H1 (cell line): Measurements from ENCODE around the gene DENND11. TPM values are rescaled to one million over a fixed set of nuclear protein-coding genes. Genes with fewer than 3 reads are reported as not detected.

ENCODE experiments used
- CTCF ChIA-PET: fragments of 300-600 bp; sonication (Branson Sonifier 250); formaldehyde crosslinking; loops from one replicate; lab custom pipeline; 2021; ENCODE audit not compliant: partially characterized antibody; lab: Charles Lee
- POLR2A ChIA-PET: fragments of 300-600 bp; sonication (Branson Sonifier 250); formaldehyde crosslinking; loops from one replicate; lab custom pipeline; 2021; ENCODE audit warnings: inconsistent platforms; ENCODE audit not compliant: partially characterized antibody; lab: Charles Lee
- DNase-seq, 2 experiments: peaks; one replicate each; pipeline versions ENCODE4 v3.0.0 to v3.0.0-alpha.2; 2010 to 2022; ENCODE audit warnings: low spot score in 2 of 2, low read depth in 1 of 2, mixed read lengths in 1 of 2
- FAIRE-seq: peaks from 2 replicates; lab custom pipeline; 2011; peaks lifted over from hg19 to GRCh38; lab: Jason Lieb, UNC
- H2AFZ ChIP-seq: 2 replicates; pipeline ENCODE4 v1.8.1; 2012; ENCODE audit warnings: low read length, inconsistent platforms
- H2AK5ac ChIP-seq: 2 replicates; pipeline ENCODE4 v1.6.1; 2013; ENCODE audit warnings: low read depth, low read length
- H2BK120ac ChIP-seq: replicated peaks from 2 replicates; pipeline ENCODE3; 2013; ENCODE audit warnings: low read depth, low read length, inconsistent platforms
- H2BK12ac ChIP-seq: 2 replicates; pipeline ENCODE4 v1.6.1; 2013; ENCODE audit warnings: low read depth, low read length
- H2BK15ac ChIP-seq: 2 replicates; pipeline ENCODE4 v1.6.1; 2013; ENCODE audit warnings: low read length
- H2BK20ac ChIP-seq: 2 replicates; pipeline ENCODE4 v1.6.1; 2013; ENCODE audit warnings: low read length
- H2BK5ac ChIP-seq: 2 replicates; pipeline ENCODE4 v1.6.1; 2013; ENCODE audit warnings: low read depth, low read length
- H3K14ac ChIP-seq: 2 replicates; pipeline ENCODE4 v1.6.1; 2013; ENCODE audit warnings: inconsistent platforms; ENCODE audit not compliant: insufficient read length
- H3K18ac ChIP-seq: 2 replicates; pipeline ENCODE4 v1.6.1; 2013; ENCODE audit warnings: low read length; ENCODE audit errors: extremely low read depth
- H3K23ac ChIP-seq: 2 replicates; pipeline ENCODE4 v1.6.1; 2013; ENCODE audit warnings: inconsistent platforms; ENCODE audit not compliant: insufficient read length
- H3K23me2 ChIP-seq: 2 replicates; pipeline ENCODE4 v1.6.1; 2013; ENCODE audit warnings: low read depth, low read length
- H3K27ac ChIP-seq: 2 replicates; pipeline ENCODE4 v1.6.1; 2011; ENCODE audit warnings: low read depth, low read length, inconsistent platforms
- H3K27me3 ChIP-seq, 4 experiments: replicated peaks in 1 of 4; 1 replicate in 1 of 4; 2 replicates in 3 of 4; pipeline versions ENCODE4 v1.6.1 to v1.8.1; 2011 to 2013; ENCODE audit warnings: low read length in 3 of 4, mild to moderate bottlenecking in 3 of 4, inconsistent platforms in 2 of 4, mixed read lengths in 2 of 4, moderate library complexity in 1 of 4; ENCODE audit not compliant: control insufficient read depth in 3 of 4, insufficient read depth in 3 of 4; ENCODE audit errors: extremely low read depth in 1 of 4
- H3K36me3 ChIP-seq, 4 experiments: 2 replicates each; pipeline versions ENCODE4 v1.6.1 to v1.8.1; 2011 to 2013; ENCODE audit warnings: mild to moderate bottlenecking in 4 of 4, low read length in 3 of 4, moderate library complexity in 2 of 4, control low read depth in 1 of 4, inconsistent platforms in 1 of 4; ENCODE audit not compliant: insufficient read depth in 4 of 4, control insufficient read depth in 2 of 4
- H3K4ac ChIP-seq: replicated peaks from 2 replicates; pipeline ENCODE3; 2013; ENCODE audit warnings: low read length, low read depth, mixed read lengths, inconsistent platforms; ENCODE audit not compliant: insufficient read length
- H3K4me1 ChIP-seq, 4 experiments: replicated peaks in 1 of 4; 1 replicate in 1 of 4; 2 replicates in 3 of 4; pipeline versions ENCODE4 v1.6.1 to v1.8.1; 2011 to 2013; ENCODE audit warnings: low read length in 3 of 4, inconsistent platforms in 2 of 4, mixed read lengths in 1 of 4; ENCODE audit not compliant: insufficient read depth in 4 of 4, control insufficient read depth in 3 of 4
- H3K4me2 ChIP-seq, 2 experiments: 2 replicates each; pipeline versions ENCODE4 v1.6.1 to v1.8.1; 2011 to 2013; ENCODE audit warnings: low read depth in 2 of 2, low read length in 2 of 2, control low read depth in 1 of 2, inconsistent platforms in 1 of 2, mild to moderate bottlenecking in 1 of 2; ENCODE audit not compliant: insufficient read depth in 1 of 2
- H3K4me3 ChIP-seq, 4 experiments: fragments of 200-600, 300-600 bp in 1 of 4; sonication (generic), shearing (Covaris generic), sonication (Bioruptor Twin) in 1 of 4; 2 replicates each; pipeline versions ENCODE4 v1.5.1 to v1.8.1; 2011 to 2016; ENCODE audit warnings: low read length in 4 of 4, low read depth in 3 of 4, control low read depth in 2 of 4, inconsistent platforms in 2 of 4, mild to moderate bottlenecking in 2 of 4, mixed read lengths in 1 of 4, moderate library complexity in 1 of 4; ENCODE audit not compliant: insufficient read depth in 2 of 4; ENCODE audit errors: extremely low read depth in 1 of 4
- H3K56ac ChIP-seq: replicated peaks from 2 replicates; pipeline ENCODE3; 2013; ENCODE audit warnings: low read depth, mild to moderate bottlenecking, mixed read lengths, low read length, inconsistent platforms; ENCODE audit not compliant: insufficient read length
- H3K79me1 ChIP-seq: 2 replicates; pipeline ENCODE4 v1.6.1; 2013; ENCODE audit warnings: low read depth, low read length, control low read depth
- H3K79me2 ChIP-seq, 2 experiments: 2 replicates each; pipeline versions ENCODE4 v1.6.1 to v1.8.1; 2012 to 2013; ENCODE audit warnings: low read length in 2 of 2, mild to moderate bottlenecking in 2 of 2, inconsistent platforms in 1 of 2; ENCODE audit not compliant: insufficient read depth in 2 of 2, control insufficient read depth in 1 of 2
- H3K9ac ChIP-seq, 4 experiments: replicated peaks in 1 of 4; 1 replicate in 1 of 4; 2 replicates in 3 of 4; pipeline versions ENCODE4 v1.6.1 to v1.8.1; 2011 to 2013; ENCODE audit warnings: low read depth in 3 of 4, low read length in 3 of 4, control low read depth in 2 of 4, mild to moderate bottlenecking in 2 of 4, moderate library complexity in 2 of 4, inconsistent platforms in 1 of 4; ENCODE audit errors: extremely low read depth in 1 of 4
- H3K9me3 ChIP-seq, 2 experiments: 2 replicates each; pipeline versions ENCODE4 v1.6.1 to v1.8.1; 2012 to 2013; ENCODE audit warnings: mild to moderate bottlenecking in 2 of 2, moderate library complexity in 2 of 2, control low read depth in 1 of 2, inconsistent platforms in 1 of 2, low read depth in 1 of 2, low read length in 1 of 2, mixed read lengths in 1 of 2; ENCODE audit not compliant: insufficient read depth in 2 of 2
- H4K20me1 ChIP-seq, 2 experiments: replicated peaks in 1 of 2; 2 replicates each; pipeline versions ENCODE3 to v1.8.1; 2011 to 2013; ENCODE audit warnings: inconsistent platforms in 2 of 2, low read length in 2 of 2, mild to moderate bottlenecking in 1 of 2; ENCODE audit not compliant: insufficient read depth in 2 of 2, control insufficient read depth in 1 of 2
- H4K5ac ChIP-seq: 2 replicates; pipeline ENCODE4 v1.6.1; 2013; ENCODE audit warnings: low read length, low read depth, mixed read lengths, inconsistent platforms; ENCODE audit not compliant: insufficient read length
- H4K8ac ChIP-seq: 2 replicates; pipeline ENCODE4 v1.8.0; 2013; ENCODE audit warnings: mild to moderate bottlenecking, moderate library complexity, low read length, inconsistent platforms; ENCODE audit not compliant: insufficient read depth; ENCODE audit errors: extremely low read depth
- H4K91ac ChIP-seq: replicated peaks from 2 replicates; pipeline ENCODE3; 2013; ENCODE audit warnings: low read length, mixed read lengths, inconsistent platforms; ENCODE audit not compliant: insufficient read length
- NRF1 ChIP-seq: IDR thresholded peaks from 2 replicates; pipeline ENCODE4 v1.6.1; 2011; ENCODE audit warnings: mild to moderate bottlenecking, low read depth, low read length, improper control_type of control experiment
- ZNF274 ChIP-seq: IDR thresholded peaks from 2 replicates; pipeline ENCODE4 v1.7.0; 2012; ENCODE audit warnings: low read length, borderline replicate concordance; ENCODE audit errors: extremely low read depth
- WGBS, 2 experiments: shearing (Covaris generic) in 1 of 2; methylation state at CpG; one replicate each; pipeline versions ENCODE4 v1.1.6 to v1.1.7; 2013 to 2015; ENCODE audit warnings: low lambda C conversion rate in 2 of 2, mixed read lengths in 2 of 2, inconsistent platforms in 1 of 2, low coverage in 1 of 2, missing lambda C conversion rate in 1 of 2; ENCODE audit not compliant: insufficient replicate concordance in 2 of 2, insufficient coverage in 1 of 2, insufficient read length in 1 of 2; ENCODE audit errors: extremely low coverage in 1 of 2, missing lambda C conversion rate in 1 of 2; 5-methylcytosine and 5-hydroxymethylcytosine counted together
- polyA plus RNA-seq, 7 experiments: library from polyadenylated mRNA; depleted of rRNA in 3 of 7; stranded (reverse) in 5 of 7; unstranded in 2 of 7; fragments of >200 nt in 5 of 7; fragments of 200-250 nt in 2 of 7; gene quantifications; 1 replicate in 5 of 7; 2 replicates in 1 of 7; 4 replicates in 1 of 7; pipeline versions ENCODE4 v1.2.1 to v1.2.3, GENCODE V29; 2011 to 2013; ENCODE audit warnings: missing spikeins in 2 of 7, mixed read lengths in 2 of 7
- total RNA-seq: library from RNA; stranded (reverse); fragmentation: NEBNext Ultra II Directional; extraction: Animal tissue kit (Norgen Biotek cat#: 25700); gene quantifications from 2 replicates; pipeline ENCODE4 v1.2.1, GENCODE V29; 2021

Gene DENND11
- total and polyA plus RNA-seq, 2 of the 8 experiments (the other 6 are each of a cell fraction or from before 2014, with no cell fraction given) = 8.0 to 26.8 TPM

DNA sequence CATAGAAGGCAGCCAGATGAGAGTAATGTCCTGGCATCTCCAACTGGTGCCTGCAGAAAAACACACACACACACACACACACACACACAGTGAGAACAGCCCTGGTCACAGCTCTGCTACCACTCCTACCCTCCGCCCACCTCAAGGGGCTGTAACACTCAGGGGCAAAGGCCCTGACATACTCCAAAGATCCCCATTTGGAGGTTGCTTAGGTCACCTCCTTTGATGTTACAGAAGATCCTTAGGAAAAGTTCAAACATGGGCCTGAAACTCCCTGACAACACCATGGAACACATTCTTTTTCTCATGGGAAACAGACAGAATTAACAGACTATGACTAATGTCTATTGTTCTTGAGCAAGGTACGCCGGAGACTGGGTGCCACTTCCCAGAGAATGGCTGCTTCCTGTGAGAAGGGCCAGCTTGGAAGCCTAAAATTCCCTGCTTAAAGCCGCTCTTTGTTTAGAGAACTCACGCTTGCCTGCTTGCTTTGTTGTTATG, 27.7 kb downstream of the DENND11 start:
- ChIA-PET CTCF (interaction anchor here (0.9 to 5.1 kb wide), 16 partner anchors 8 to 198 kb away, joined by 3 to 62 read pairs (median 4); partner anchors contain the start of genes DENND11 and WEE2), POLR2A (interaction anchor here (1.2 to 1.5 kb wide), 2 partner anchors 11 to 26 kb away, joined by 4 to 5 read pairs; no protein-coding TSS in a partner anchor)
- Histone ChIP-seq H3K36me3 (peaks cover 0 to 15% (median 5%) of the 10 kb centered on the region in 4 experiments; a peak in 5 of 8 replicates), H3K79me1 (no peaks in the 10 kb centered on the region), H3K4me3 (no peak overlapping the region), H3K4ac (no peak overlapping the region), H3K14ac (no peak overlapping the region), H2BK12ac (0 out of 2 replicates have a peak overlapping the region, but pooled peaks have one; percentile 20), H3K9ac (no peak overlapping the region), H4K8ac (no peak overlapping the region), H3K23ac (no peak overlapping the region), H3K27ac (no peak overlapping the region), H2AFZ (no peak overlapping the region), H3K23me2 (no peaks in the 10 kb centered on the region), H3K27me3 (no peaks in the 10 kb centered on the region), H2BK20ac (no peak overlapping the region), H3K9me3 (peaks cover 0 to 3% of the 10 kb centered on the region in 2 experiments; a peak in 1 of 4 replicates), H4K5ac (no peak overlapping the region), H2AK5ac (no peak overlapping the region; the same call in 1 of the 2 replicates), H3K79me2 (no peaks in the 10 kb centered on the region), H3K18ac (no peak overlapping the region), H4K20me1 (peaks cover 0 to 2% of the 10 kb centered on the region in 2 experiments), H2BK5ac (no peak overlapping the region; the same call in 1 of the 2 replicates), H3K4me1 (no peaks in the 10 kb centered on the region; a peak in 1 of 7 replicates), H3K56ac (no peak overlapping the region), H3K4me2 (no peak overlapping the region), H2BK15ac (no peak overlapping the region), H4K91ac (no peak overlapping the region), H2BK120ac (no peak overlapping the region)
- 91% methylated on average over 5 of the region's 5 CpGs; no CpG with 5 or more reads in 1 of the 2 experiments for WGBS, 2 experiments
- no peak for TF ChIP-seq NRF1
- 0 out of 2 replicates have a peak, but pooled peaks have one; percentile 11 for TF ChIP-seq ZNF274
- FAIRE-seq (no peak), DNase-seq (peak in 1 of 2 experiments; percentile 15)
